Measurements from ENCODE around the gene PRDM16. TPM values are rescaled to one million over a fixed set of nuclear protein-coding genes. Genes with fewer than 3 reads are reported as not detected.

The PRDM16 gene
- total RNA-seq, 4 donors from 2014 or later = 15.7 to 54.3 (median 27.6) TPM

DNA sequence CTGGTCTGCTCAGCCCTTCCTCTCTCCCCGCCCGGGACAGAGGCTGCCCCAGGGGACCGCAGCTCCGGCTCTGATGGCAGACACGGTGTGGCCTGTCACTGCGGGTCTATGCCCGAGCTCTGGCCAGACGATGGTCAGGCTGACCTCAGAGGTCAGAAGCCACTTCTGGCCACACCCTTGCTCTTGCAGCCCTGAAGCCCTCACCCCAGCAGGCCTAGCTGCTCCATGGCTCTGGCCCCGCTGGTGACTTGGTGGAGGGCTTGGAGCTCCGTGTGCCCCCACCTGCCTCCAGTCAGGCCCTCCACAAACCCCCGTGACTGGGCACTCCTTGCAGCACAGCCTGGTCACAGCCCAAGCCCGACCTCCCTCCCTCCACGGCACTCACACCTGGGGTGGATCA is 47.6 kb downstream of the PRDM16 start:
- Histone ChIP-seq H3K27ac (no peak overlapping the region), H3K4me3 (replicated peaks in 1 of 3) (no peak overlapping the region), H3K27me3 (no peaks in the 10 kb centered on the region), H3K4me1 (peaks cover 15 to 25% of the 10 kb centered on the region in 2 donors), H3K36me3 (no peaks in the 10 kb centered on the region), H3K9me3 (no peaks in the 10 kb centered on the region)
- no peak for TF ChIP-seq POLR2A (IDR thresholded peaks at IDR 0.05)
- TF ChIP-seq, protein P1, sequence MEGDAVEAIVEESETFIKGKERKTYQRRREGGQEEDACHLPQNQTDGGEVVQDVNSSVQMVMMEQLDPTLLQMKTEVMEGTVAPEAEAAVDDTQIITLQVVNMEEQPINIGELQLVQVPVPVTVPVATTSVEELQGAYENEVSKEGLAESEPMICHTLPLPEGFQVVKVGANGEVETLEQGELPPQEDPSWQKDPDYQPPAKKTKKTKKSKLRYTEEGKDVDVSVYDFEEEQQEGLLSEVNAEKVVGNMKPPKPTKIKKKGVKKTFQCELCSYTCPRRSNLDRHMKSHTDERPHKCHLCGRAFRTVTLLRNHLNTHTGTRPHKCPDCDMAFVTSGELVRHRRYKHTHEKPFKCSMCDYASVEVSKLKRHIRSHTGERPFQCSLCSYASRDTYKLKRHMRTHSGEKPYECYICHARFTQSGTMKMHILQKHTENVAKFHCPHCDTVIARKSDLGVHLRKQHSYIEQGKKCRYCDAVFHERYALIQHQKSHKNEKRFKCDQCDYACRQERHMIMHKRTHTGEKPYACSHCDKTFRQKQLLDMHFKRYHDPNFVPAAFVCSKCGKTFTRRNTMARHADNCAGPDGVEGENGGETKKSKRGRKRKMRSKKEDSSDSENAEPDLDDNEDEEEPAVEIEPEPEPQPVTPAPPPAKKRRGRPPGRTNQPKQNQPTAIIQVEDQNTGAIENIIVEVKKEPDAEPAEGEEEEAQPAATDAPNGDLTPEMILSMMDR (IDR thresholded peaks at IDR 0.05) = no peak
- WGBS, 2 donors = 77 to 91% methylated on average over 3 to 7 of the region's 13 CpGs
- intact Hi-C loops (cut with DNase I) = no loop called here
- DNase-seq = no peak

DNA sequence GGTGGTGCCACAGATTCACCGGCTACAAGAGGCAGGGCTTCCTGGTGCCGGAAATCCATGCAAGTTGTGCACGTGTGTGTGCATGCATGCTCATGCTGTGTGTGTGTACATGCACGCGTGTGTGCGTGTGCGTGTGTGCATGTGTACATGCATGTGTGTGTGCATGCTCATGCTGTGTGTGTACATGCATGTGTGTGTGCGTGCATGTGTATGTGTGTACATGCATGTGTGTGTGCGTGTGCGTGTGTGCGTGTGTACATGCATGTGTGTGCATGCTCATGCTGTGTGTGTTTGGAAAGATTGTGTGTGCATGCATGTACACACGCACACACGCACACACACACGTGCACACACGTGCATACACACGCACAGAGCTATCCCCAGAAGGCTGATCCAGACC is 48.9 kb downstream of the PRDM16 start:
- H3K9me3 ChIP-seq = no peaks in the 10 kb centered on the region
- TF ChIP-seq, protein P1 (IDR thresholded peaks at IDR 0.05) = no peak
- no peak for TF ChIP-seq POLR2A (IDR thresholded peaks at IDR 0.05)
- no peak for DNase-seq
- no peak overlapping the region for H3K4me3 ChIP-seq (replicated peaks in 1 of 3)
- peaks cover 19 to 26% of the 10 kb centered on the region in 2 donors for H3K4me1 ChIP-seq
- H3K27me3 ChIP-seq = no peaks in the 10 kb centered on the region
- intact Hi-C loops (cut with DNase I) = no loop called here
- WGBS, 2 donors = 88 to 96% methylated on average over 13 to 15 of the region's 16 CpGs
- no peak overlapping the region for H3K27ac ChIP-seq
- no peaks in the 10 kb centered on the region for H3K36me3 ChIP-seq

DNA sequence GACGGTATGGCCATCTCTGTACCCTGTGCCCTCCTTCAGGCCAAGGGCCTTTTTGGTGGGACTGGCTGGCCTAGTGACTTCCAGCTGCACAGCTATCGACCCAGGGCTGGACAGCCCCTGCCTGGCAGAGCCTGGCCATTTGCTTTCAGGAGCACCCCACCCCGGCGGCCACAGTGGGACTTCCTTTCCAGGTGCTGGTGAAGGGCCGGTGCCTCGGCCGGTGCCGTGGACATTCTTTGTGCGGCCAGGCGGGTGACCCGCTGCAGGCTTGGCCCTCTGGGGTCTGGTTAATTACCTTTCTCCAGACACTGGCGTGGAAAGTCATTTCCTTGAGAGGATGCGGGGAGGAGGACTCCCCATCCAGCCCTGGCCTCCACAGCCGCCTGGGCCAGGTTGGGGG is 50.1 kb downstream of the PRDM16 start:
- H3K27ac ChIP-seq = no peak overlapping the region
- H3K4me1 ChIP-seq = peaks cover 12 to 27% of the 10 kb centered on the region in 2 donors
- TF ChIP-seq, protein P1 (IDR thresholded peaks at IDR 0.05) = no peak
- no peak for TF ChIP-seq POLR2A (IDR thresholded peaks at IDR 0.05)
- no peaks in the 10 kb centered on the region for H3K9me3 ChIP-seq
- H3K36me3 ChIP-seq = no peaks in the 10 kb centered on the region
- intact Hi-C loops (cut with DNase I) = no loop called here
- no peak for DNase-seq
- no peak overlapping the region for H3K4me3 ChIP-seq (replicated peaks in 1 of 3)
- WGBS, 2 donors = 84 to 93% methylated on average over 6 to 14 of the region's 14 CpGs
- H3K27me3 ChIP-seq = no peaks in the 10 kb centered on the region

DNA sequence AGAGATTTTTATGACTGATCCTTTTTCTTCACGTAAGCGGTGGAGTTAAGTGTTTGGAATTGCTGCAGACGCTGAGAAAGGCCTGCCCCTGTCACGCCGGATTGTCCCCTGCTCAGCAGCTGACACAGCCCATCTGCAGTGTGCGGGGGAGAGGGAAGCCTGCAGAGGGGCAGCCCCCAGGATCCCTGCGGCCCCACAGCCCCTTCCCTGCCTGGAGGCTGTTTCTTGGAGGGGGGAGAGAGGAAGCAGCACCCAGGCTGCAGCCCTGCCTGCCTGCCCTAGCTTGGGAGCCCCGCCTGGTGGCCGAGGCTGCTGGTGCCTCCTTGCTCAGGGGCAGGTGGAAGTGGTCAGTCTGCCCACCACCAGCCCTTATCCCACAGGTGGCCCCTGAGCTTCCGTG is 50.7 kb downstream of the PRDM16 start:
- no peak for TF ChIP-seq POLR2A (IDR thresholded peaks at IDR 0.05)
- TF ChIP-seq, protein P1 (IDR thresholded peaks at IDR 0.05) = no peak
- Histone ChIP-seq H3K27me3 (no peaks in the 10 kb centered on the region), H3K9me3 (no peaks in the 10 kb centered on the region), H3K36me3 (no peaks in the 10 kb centered on the region), H3K27ac (peak overlapping the region in 1 of 3 donors; percentile 38), H3K4me1 (peaks cover 19 to 24% of the 10 kb centered on the region in 2 donors), H3K4me3 (replicated peaks in 1 of 3) (no peak overlapping the region)
- no peak for DNase-seq
- 80 to 83% methylated on average over 9 to 10 of the region's 10 CpGs for WGBS, 2 donors
- intact Hi-C loops (cut with DNase I) = no loop called here

DNA sequence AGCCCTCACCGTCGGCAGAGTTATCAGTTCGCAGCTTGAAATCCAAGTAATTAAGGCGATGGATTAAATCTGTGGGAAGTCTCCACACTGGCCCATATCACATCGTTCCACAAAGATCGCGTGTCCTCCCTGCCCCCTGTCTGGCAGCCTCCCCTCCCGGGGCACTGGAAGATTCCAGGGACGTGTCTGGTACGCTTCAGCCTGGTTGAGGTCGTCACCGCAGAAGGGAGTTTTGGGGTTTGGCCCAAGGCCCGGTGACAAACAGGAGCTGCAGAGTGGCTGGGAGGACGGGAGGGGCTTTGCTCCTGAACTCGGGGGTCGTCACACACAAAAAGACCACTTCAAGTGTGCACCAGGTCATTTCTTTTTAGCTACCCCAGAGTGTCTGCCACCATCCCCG is 51.1 kb downstream of the PRDM16 start:
- Histone ChIP-seq H3K9me3 (no peaks in the 10 kb centered on the region), H3K36me3 (no peaks in the 10 kb centered on the region), H3K27me3 (no peaks in the 10 kb centered on the region), H3K4me1 (peaks cover 23 to 27% of the 10 kb centered on the region in 2 donors), H3K27ac (no peak overlapping the region), H3K4me3 (replicated peaks in 1 of 3) (no peak overlapping the region)
- DNase-seq = no peak
- no peak for TF ChIP-seq POLR2A (IDR thresholded peaks at IDR 0.05)
- TF ChIP-seq, protein P1 (IDR thresholded peaks at IDR 0.05) = no peak
- WGBS, 2 donors = 81 to 82% methylated on average over 17 of the region's 17 CpGs
- intact Hi-C loops (cut with DNase I) = no loop called here

Measured in thyroid gland (tissue), 4 donors.